Muscle of leg (tissue), 11 donors: Measurements from ENCODE around the gene ITGB6. TPM values are rescaled to one million over a fixed set of nuclear protein-coding genes. Genes with fewer than 3 reads are reported as not detected.

ENCODE experiments used
- DNase-seq: peaks from one replicate; pipeline ENCODE4 v3.0.0; 2013
- H3K27ac ChIP-seq: one replicate; pipeline ENCODE4 v1.5.1; 2013; ENCODE audit warnings: mild to moderate bottlenecking, low read length, control low read depth
- H3K27me3 ChIP-seq: one replicate; pipeline ENCODE4 v1.6.1; 2013; ENCODE audit warnings: low read length; ENCODE audit not compliant: control insufficient read depth, insufficient read depth
- H3K36me3 ChIP-seq: one replicate; pipeline ENCODE4 v1.6.1; 2013; ENCODE audit warnings: low read length; ENCODE audit not compliant: control insufficient read depth, insufficient read depth
- H3K4me1 ChIP-seq: one replicate; pipeline ENCODE4 v1.6.1; 2013; ENCODE audit warnings: low read length; ENCODE audit not compliant: control insufficient read depth, insufficient read depth
- H3K4me3 ChIP-seq: one replicate; pipeline ENCODE4 v1.5.1; 2013; ENCODE audit warnings: low read length, control low read depth
- H3K9me3 ChIP-seq: replicated peaks from 2 replicates; pipeline ENCODE4 v1.6.1; 2013; ENCODE audit warnings: low read depth, low read length; ENCODE audit not compliant: control insufficient read depth
- WGBS: methylation state at CpG from one replicate; pipeline ENCODE4 v1.1.5; 2013; ENCODE audit warnings: missing lambda C conversion rate; ENCODE audit not compliant: insufficient coverage; 5-methylcytosine and 5-hydroxymethylcytosine counted together
- polyA plus RNA-seq, 8 donors: library from polyadenylated mRNA; unstranded; fragments of 120-200 nt; gene quantifications; one replicate each; pipeline versions ENCODE4 v1.2.1 to v1.2.3, GENCODE V29; 2013; ENCODE audit warnings: inconsistent platforms in 1 of 8, low replicate concordance in 1 of 8; ENCODE audit not compliant: insufficient read length in 8 of 8, insufficient read depth in 1 of 8
- total RNA-seq: library from RNA; stranded (reverse); fragments of 120-200 nt; gene quantifications from one replicate; pipeline ENCODE4 v1.2.4, GENCODE V29; 2013

Gene ITGB6
- total and polyA plus RNA-seq, 9 donors, result 31.9 to 60.0 (median 37.7) TPM

GRCh38 chr2:160207271-160207670, 7.2 kb upstream of the ITGB6 start:
- peaks cover 4% of the 10 kb centered on the region for H3K9me3 ChIP-seq
- peaks cover 6% of the 10 kb centered on the region for H3K4me1 ChIP-seq
- WGBS, result 90% methylated on average over 3 of the region's 4 CpGs
- H3K27ac ChIP-seq, result no peak overlapping the region
- no peaks in the 10 kb centered on the region for H3K36me3 ChIP-seq
- DNase-seq, result no peak
- no peaks in the 10 kb centered on the region for H3K27me3 ChIP-seq
- H3K4me3 ChIP-seq, result no peak overlapping the region

GRCh38 chr2:160206436-160206835, 6.4 kb upstream of the ITGB6 start:
- Histone ChIP-seq H3K27ac (no peak overlapping the region), H3K27me3 (no peaks in the 10 kb centered on the region), H3K4me1 (peaks cover 6% of the 10 kb centered on the region), H3K4me3 (no peak overlapping the region), H3K9me3 (peaks cover 4% of the 10 kb centered on the region), H3K36me3 (no peaks in the 10 kb centered on the region)
- no peak for DNase-seq
- WGBS, result 100% methylated on average over 3 of the region's 4 CpGs

- H3K4me1 ChIP-seq, result peaks cover 6% of the 10 kb centered on the region
- no peaks in the 10 kb centered on the region for H3K36me3 ChIP-seq
- H3K27ac ChIP-seq, result no peak overlapping the region
- peaks cover 4% of the 10 kb centered on the region for H3K9me3 ChIP-seq
- DNase-seq, result no peak
- WGBS, result 80% methylated on average over 6 of the region's 7 CpGs
- H3K27me3 ChIP-seq, result no peaks in the 10 kb centered on the region
- H3K4me3 ChIP-seq, result no peak overlapping the region
These were observed 5.4 kb upstream of the ITGB6 start for GRCh38 chr2:160205505-160205904.

- H3K9me3 ChIP-seq, result peaks cover 4% of the 10 kb centered on the region
- H3K4me3 ChIP-seq, result no peak overlapping the region
- no peak for DNase-seq
- no peaks in the 10 kb centered on the region for H3K27me3 ChIP-seq
- H3K27ac ChIP-seq, result no peak overlapping the region
- H3K36me3 ChIP-seq, result no peaks in the 10 kb centered on the region
- 67% methylated on average over 2 of the region's 3 CpGs for WGBS
- peaks cover 3% of the 10 kb centered on the region for H3K4me1 ChIP-seq
These were observed 3.4 kb upstream of the ITGB6 start for GRCh38 chr2:160203422-160203821.

- H3K27me3 ChIP-seq, result no peaks in the 10 kb centered on the region
- H3K27ac ChIP-seq, result no peak overlapping the region
- H3K4me3 ChIP-seq, result no peak overlapping the region
- 88% methylated on average over 1 of the region's 1 CpG for WGBS
- H3K9me3 ChIP-seq, result peaks cover 4% of the 10 kb centered on the region
- no peak for DNase-seq
- H3K36me3 ChIP-seq, result no peaks in the 10 kb centered on the region
- H3K4me1 ChIP-seq, result peaks cover under 1% of the 10 kb centered on the region
These were observed 2.9 kb upstream of the ITGB6 start for GRCh38 chr2:160203007-160203406.

- H3K4me1 ChIP-seq, result no peaks in the 10 kb centered on the region
- no peaks in the 10 kb centered on the region for H3K27me3 ChIP-seq
- H3K27ac ChIP-seq, result no peak overlapping the region
- H3K36me3 ChIP-seq, result no peaks in the 10 kb centered on the region
- H3K9me3 ChIP-seq, result peaks cover 4% of the 10 kb centered on the region
- no peak overlapping the region for H3K4me3 ChIP-seq
- WGBS, result 82% methylated on average over 2 of the region's 2 CpGs
- no peak for DNase-seq
These were observed 1.9 kb upstream of the ITGB6 start for GRCh38 chr2:160201849-160202539.

GRCh38 chr2:160200921-160201320, 849 bp upstream of the ITGB6 start:
- Histone ChIP-seq H3K27me3 (no peaks in the 10 kb centered on the region), H3K36me3 (no peaks in the 10 kb centered on the region), H3K9me3 (no peaks in the 10 kb centered on the region), H3K4me1 (no peaks in the 10 kb centered on the region), H3K4me3 (no peak overlapping the region), H3K27ac (no peak overlapping the region)
- WGBS, result 58% methylated on average over 2 of the region's 3 CpGs
- no peak for DNase-seq

- Histone ChIP-seq H3K27ac (no peak overlapping the region), H3K9me3 (no peaks in the 10 kb centered on the region), H3K27me3 (no peaks in the 10 kb centered on the region), H3K4me3 (no peak overlapping the region), H3K36me3 (peaks cover 2% of the 10 kb centered on the region), H3K4me1 (no peaks in the 10 kb centered on the region)
- WGBS, result no CpG with 5 or more reads among the region's 1 CpG
- no peak for DNase-seq
These were observed 1.0 kb downstream of the ITGB6 start for GRCh38 chr2:160199053-160199452.

- Histone ChIP-seq H3K4me1 (no peaks in the 10 kb centered on the region), H3K4me3 (no peak overlapping the region), H3K9me3 (no peaks in the 10 kb centered on the region), H3K27ac (no peak overlapping the region), H3K27me3 (no peaks in the 10 kb centered on the region), H3K36me3 (peaks cover 2% of the 10 kb centered on the region)
- 75% methylated on average over 1 of the region's 2 CpGs for WGBS
- no peak for DNase-seq
These were observed 2.5 kb downstream of the ITGB6 start for GRCh38 chr2:160197587-160197986.

- WGBS, result 80% methylated on average over 4 of the region's 5 CpGs
- no peaks in the 10 kb centered on the region for H3K4me1 ChIP-seq
- H3K36me3 ChIP-seq, result peaks cover 2% of the 10 kb centered on the region
- no peak overlapping the region for H3K27ac ChIP-seq
- H3K9me3 ChIP-seq, result no peaks in the 10 kb centered on the region
- no peak for DNase-seq
- no peaks in the 10 kb centered on the region for H3K27me3 ChIP-seq
- H3K4me3 ChIP-seq, result no peak overlapping the region
These were observed 5.1 kb downstream of the ITGB6 start for GRCh38 chr2:160194946-160195345.

- no peaks in the 10 kb centered on the region for H3K9me3 ChIP-seq
- no peak overlapping the region for H3K4me3 ChIP-seq
- H3K4me1 ChIP-seq, result no peaks in the 10 kb centered on the region
These were observed 5.7 kb downstream of the ITGB6 start for GRCh38 chr2:160194351-160194750.

More at GRCh38 chr2:160194351-160194750, 5.7 kb downstream of the ITGB6 start:
- H3K27ac ChIP-seq, result no peak overlapping the region
- peaks cover 2% of the 10 kb centered on the region for H3K36me3 ChIP-seq
- H3K27me3 ChIP-seq, result no peaks in the 10 kb centered on the region
- DNase-seq, result no peak
- no CpG with 5 or more reads among the region's 2 CpGs for WGBS
